Chondrocyte (in vitro differentiated cells): Measurements from ENCODE around the gene DPYD. TPM values are rescaled to one million over a fixed set of nuclear protein-coding genes. Genes with fewer than 3 reads are reported as not detected.

Experiments used
- DNase-seq: peaks from one replicate; pipeline ENCODE4 v3.0.0; 2021; ENCODE audit warnings: mixed read lengths, low spot score
- H3K27ac Mint-ChIP-seq: one replicate; pipeline ENCODE4 v1.8.0; 2021; ENCODE audit warnings: mild to moderate bottlenecking, moderate library complexity, mixed read lengths; ENCODE audit not compliant: unreplicated experiment
- H3K27me3 Mint-ChIP-seq: 2 replicates; pipeline ENCODE4 v1.8.0; 2021; ENCODE audit warnings: low read depth, mixed read lengths
- H3K36me3 Mint-ChIP-seq: 2 replicates; pipeline ENCODE4 v1.8.0; 2021; ENCODE audit warnings: low read depth, mixed read lengths
- H3K4me1 Mint-ChIP-seq: 2 replicates; pipeline ENCODE4 v1.8.0; 2021; ENCODE audit warnings: low read depth, mild to moderate bottlenecking, mixed read lengths
- H3K4me3 Mint-ChIP-seq: one replicate; pipeline ENCODE4 v1.8.0; 2021; ENCODE audit warnings: mild to moderate bottlenecking, moderate library complexity, mixed read lengths; ENCODE audit not compliant: unreplicated experiment
- H3K9me3 Mint-ChIP-seq: 2 replicates; pipeline ENCODE4 v1.8.0; 2021; ENCODE audit warnings: low read depth, mixed read lengths
- total RNA-seq: library from RNA; stranded (reverse); gene quantifications from 3 replicates; pipeline ENCODE4 v1.2.1, GENCODE V29; 2021
- TF ChIP-seq, protein P1 (sequence below): fragments of 200-600 bp; sonication (generic); IDR thresholded peaks from 2 replicates; pipeline ENCODE4 v1.5.0; 2021; ENCODE audit warnings: antibody characterized with exemption, mild to moderate bottlenecking, moderate library complexity

Gene DPYD
- total RNA-seq, 1 donor from 2014 or later, result 5.3 TPM

DNA sequence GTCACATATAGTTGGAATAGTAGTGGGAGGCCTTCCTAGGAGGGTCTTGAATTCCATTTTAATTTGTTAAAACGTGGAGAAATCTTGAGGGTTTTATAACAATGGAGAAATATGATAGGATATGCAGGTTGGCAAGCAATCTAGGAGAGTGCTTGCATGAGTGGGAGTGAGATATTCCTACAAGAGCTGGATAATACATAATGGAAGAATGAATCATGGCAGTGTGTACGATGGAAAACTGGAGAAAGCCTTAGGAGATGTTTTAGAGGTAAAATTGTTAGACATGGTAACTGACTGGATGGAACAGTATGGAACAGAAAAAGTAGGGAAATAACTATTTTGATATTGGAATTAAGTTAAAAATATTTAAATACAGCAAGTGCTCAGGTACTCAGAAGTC is 846.9 kb downstream of the DPYD start:
- H3K4me1 Mint-ChIP-seq, result peaks cover 3% of the 10 kb centered on the region
- no peak overlapping the region for H3K27ac Mint-ChIP-seq
- H3K9me3 Mint-ChIP-seq, result no peaks in the 10 kb centered on the region
- TF ChIP-seq, protein P1, sequence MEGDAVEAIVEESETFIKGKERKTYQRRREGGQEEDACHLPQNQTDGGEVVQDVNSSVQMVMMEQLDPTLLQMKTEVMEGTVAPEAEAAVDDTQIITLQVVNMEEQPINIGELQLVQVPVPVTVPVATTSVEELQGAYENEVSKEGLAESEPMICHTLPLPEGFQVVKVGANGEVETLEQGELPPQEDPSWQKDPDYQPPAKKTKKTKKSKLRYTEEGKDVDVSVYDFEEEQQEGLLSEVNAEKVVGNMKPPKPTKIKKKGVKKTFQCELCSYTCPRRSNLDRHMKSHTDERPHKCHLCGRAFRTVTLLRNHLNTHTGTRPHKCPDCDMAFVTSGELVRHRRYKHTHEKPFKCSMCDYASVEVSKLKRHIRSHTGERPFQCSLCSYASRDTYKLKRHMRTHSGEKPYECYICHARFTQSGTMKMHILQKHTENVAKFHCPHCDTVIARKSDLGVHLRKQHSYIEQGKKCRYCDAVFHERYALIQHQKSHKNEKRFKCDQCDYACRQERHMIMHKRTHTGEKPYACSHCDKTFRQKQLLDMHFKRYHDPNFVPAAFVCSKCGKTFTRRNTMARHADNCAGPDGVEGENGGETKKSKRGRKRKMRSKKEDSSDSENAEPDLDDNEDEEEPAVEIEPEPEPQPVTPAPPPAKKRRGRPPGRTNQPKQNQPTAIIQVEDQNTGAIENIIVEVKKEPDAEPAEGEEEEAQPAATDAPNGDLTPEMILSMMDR, result no peak
- no peak for DNase-seq
- no peak overlapping the region for H3K4me3 Mint-ChIP-seq
- peaks cover 1% of the 10 kb centered on the region for H3K36me3 Mint-ChIP-seq
- no peaks in the 10 kb centered on the region for H3K27me3 Mint-ChIP-seq

DNA sequence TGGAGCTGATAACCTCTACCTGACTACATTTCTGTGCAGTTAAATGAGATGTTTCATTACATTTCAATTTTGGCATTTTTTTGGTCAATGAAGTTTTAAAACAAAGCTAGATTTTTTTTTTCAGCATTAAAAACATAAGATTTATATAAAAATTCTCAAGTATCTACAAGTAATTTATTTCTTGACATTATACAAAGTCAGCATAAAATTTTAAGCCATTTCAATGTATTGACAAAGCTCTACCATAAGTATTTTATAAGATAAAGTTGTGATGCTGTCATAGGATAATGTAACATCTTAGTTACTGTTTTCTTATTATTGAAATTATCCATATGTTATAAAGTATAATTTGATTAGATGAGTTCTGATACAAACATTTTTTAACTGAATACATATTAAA is 847.7 kb downstream of the DPYD start:
- no peak overlapping the region for H3K27ac Mint-ChIP-seq
- H3K27me3 Mint-ChIP-seq, result no peaks in the 10 kb centered on the region
- no peaks in the 10 kb centered on the region for H3K9me3 Mint-ChIP-seq
- peaks cover 3% of the 10 kb centered on the region for H3K4me1 Mint-ChIP-seq
- no peak for DNase-seq
- no peak overlapping the region for H3K4me3 Mint-ChIP-seq
- peaks cover 1% of the 10 kb centered on the region for H3K36me3 Mint-ChIP-seq
- TF ChIP-seq, protein P1, result no peak

DNA sequence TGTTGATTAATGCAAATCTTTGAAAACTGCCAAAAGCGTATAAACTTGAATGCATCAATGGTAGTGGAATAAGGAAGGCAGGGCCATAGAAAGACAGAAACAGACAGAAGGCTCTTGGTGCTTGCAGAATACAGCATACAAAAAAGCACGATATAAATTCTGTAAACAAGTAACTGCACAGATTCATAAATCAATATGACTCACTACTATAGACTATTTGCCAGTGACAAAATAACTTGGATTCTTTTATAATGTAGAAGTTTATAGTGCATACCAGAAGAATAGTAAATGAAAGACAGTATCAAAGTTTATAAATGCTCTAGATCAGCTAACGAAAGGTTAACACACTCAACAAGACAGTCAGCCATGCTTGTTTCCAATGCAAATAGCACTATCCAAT is 849.7 kb downstream of the DPYD start:
- no peak for DNase-seq
- H3K27ac Mint-ChIP-seq, result no peak overlapping the region
- TF ChIP-seq, protein P1, result no peak
- peaks cover 3% of the 10 kb centered on the region for H3K36me3 Mint-ChIP-seq
- H3K9me3 Mint-ChIP-seq, result peaks cover 5% of the 10 kb centered on the region
- H3K4me1 Mint-ChIP-seq, result peaks cover 3% of the 10 kb centered on the region
- H3K4me3 Mint-ChIP-seq, result no peak overlapping the region
- H3K27me3 Mint-ChIP-seq, result no peaks in the 10 kb centered on the region

DNA sequence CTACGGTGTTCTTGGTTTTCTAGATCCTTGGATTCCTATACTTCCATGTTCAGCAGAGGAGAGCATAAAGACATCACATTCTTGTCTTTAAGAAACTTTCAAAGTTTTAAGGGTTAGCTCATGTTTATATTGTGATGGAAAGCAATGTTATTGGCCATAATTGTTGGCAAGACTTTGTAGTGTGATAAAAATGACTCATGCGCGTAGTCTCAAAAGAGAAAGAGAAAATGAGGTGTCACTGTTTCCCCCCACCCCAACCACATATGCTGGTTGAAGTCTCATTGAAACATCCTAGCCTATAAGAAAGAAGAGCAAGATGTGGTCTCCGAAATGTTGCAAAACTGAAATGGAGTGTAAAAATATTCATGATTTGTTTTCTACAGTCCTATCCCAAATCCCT is 850.5 kb downstream of the DPYD start:
- peak overlapping the region; percentile 4 for H3K27ac Mint-ChIP-seq
- H3K27me3 Mint-ChIP-seq, result no peaks in the 10 kb centered on the region
- peaks cover 3% of the 10 kb centered on the region for H3K36me3 Mint-ChIP-seq
- TF ChIP-seq, protein P1, result no peak
- no peak overlapping the region for H3K4me3 Mint-ChIP-seq
- peaks cover 3% of the 10 kb centered on the region for H3K4me1 Mint-ChIP-seq
- H3K9me3 Mint-ChIP-seq, result peaks cover 8% of the 10 kb centered on the region
- no peak for DNase-seq

DNA sequence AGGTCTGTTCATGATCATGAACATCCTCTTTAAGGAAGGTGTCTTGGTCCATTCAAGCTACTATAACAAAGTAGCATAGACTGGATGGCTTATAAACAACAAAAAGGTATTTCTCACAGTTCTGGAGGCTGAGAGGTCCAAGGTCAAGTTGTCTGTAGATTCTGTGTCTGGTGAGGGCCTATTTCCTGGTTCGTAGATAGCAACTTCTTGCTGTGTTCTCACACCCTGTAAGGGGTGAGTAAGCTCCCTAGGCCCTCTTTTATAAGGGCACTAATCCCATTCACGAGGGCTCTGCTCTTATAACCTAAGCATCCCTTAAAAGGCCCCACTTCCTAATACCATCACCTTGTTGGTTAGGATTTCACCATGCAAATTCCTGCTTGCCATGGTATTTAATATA is 851.5 kb downstream of the DPYD start:
- Mint-ChIP-seq H3K4me1 (no peaks in the 10 kb centered on the region), H3K27ac (no peak overlapping the region), H3K9me3 (peaks cover 8% of the 10 kb centered on the region), H3K36me3 (peaks cover 2% of the 10 kb centered on the region), H3K4me3 (no peak overlapping the region), H3K27me3 (no peaks in the 10 kb centered on the region)
- no peak for DNase-seq
- TF ChIP-seq, protein P1, result no peak
